Measurements from ENCODE around the gene FBXO27.

Gene FBXO27

GRCh38 chr19:39021063-39021462 lies 11.3 kb downstream of the FBXO27 start:
- no peak overlapping the region for H3K4me2 ChIP-seq (ENCODE audit: insufficient read depth, low read length)
- H3K79me2 ChIP-seq (ENCODE audit: insufficient read depth, low read length), result no peaks in the 10 kb centered on the region
- H2AFZ ChIP-seq (ENCODE audit: low read depth, low read length), result no peak overlapping the region
- H3K4me1 ChIP-seq (ENCODE audit: insufficient read depth, low read length), result no peaks in the 10 kb centered on the region
- no peaks in the 10 kb centered on the region for H3K27me3 ChIP-seq (ENCODE audit: insufficient read depth, low read length, poor library complexity)
- no peak overlapping the region for H3K9ac ChIP-seq (ENCODE audit: low read depth, low read length)
- no peak for DNase-seq
- TF ChIP-seq CTCF (IDR thresholded peaks at IDR 0.05; ENCODE audit: borderline replicate concordance, extremely low read depth, low read length, poor library complexity, severe bottlenecking) (no peak), EZH2 (IDR thresholded peaks at IDR 0.05; ENCODE audit: borderline replicate concordance, low read depth, low read length, severe bottlenecking) (no peak)
- no peaks in the 10 kb centered on the region for H3K36me3 ChIP-seq (ENCODE audit: insufficient read depth, low read length)
- no peak for ATAC-seq (ENCODE audit: insufficient read depth, low read depth)
- no peak overlapping the region for H3K4me3 ChIP-seq (ENCODE audit: low read depth in 1 of 2, low read length in 2 of 2)
- H3K27ac ChIP-seq (ENCODE audit: low read length), result no peak overlapping the region
- no peaks in the 10 kb centered on the region for H3K9me3 ChIP-seq (ENCODE audit: insufficient read depth, low read length, severe bottlenecking)
- H4K20me1 ChIP-seq (ENCODE audit: insufficient read depth, low read length), result no peaks in the 10 kb centered on the region

GRCh38 chr19:39017646-39018045 lies 14.7 kb downstream of the FBXO27 start:
- Histone ChIP-seq H3K27ac (ENCODE audit: low read length) (no peak overlapping the region), H3K9ac (ENCODE audit: low read depth, low read length) (no peak overlapping the region), H4K20me1 (ENCODE audit: insufficient read depth, low read length) (no peaks in the 10 kb centered on the region), H3K27me3 (ENCODE audit: insufficient read depth, low read length, poor library complexity) (no peaks in the 10 kb centered on the region), H3K9me3 (ENCODE audit: insufficient read depth, low read length, severe bottlenecking) (no peaks in the 10 kb centered on the region), H3K4me1 (ENCODE audit: insufficient read depth, low read length) (no peaks in the 10 kb centered on the region), H3K79me2 (ENCODE audit: insufficient read depth, low read length) (no peaks in the 10 kb centered on the region), H2AFZ (ENCODE audit: low read depth, low read length) (no peak overlapping the region), H3K4me2 (ENCODE audit: insufficient read depth, low read length) (no peak overlapping the region), H3K4me3 (ENCODE audit: low read depth in 1 of 2, low read length in 2 of 2) (no peak overlapping the region), H3K36me3 (ENCODE audit: insufficient read depth, low read length) (no peaks in the 10 kb centered on the region)
- ATAC-seq (ENCODE audit: insufficient read depth, low read depth), result no peak
- TF ChIP-seq EZH2 (IDR thresholded peaks at IDR 0.05; ENCODE audit: borderline replicate concordance, low read depth, low read length, severe bottlenecking), result no peak
- no peak for TF ChIP-seq CTCF (IDR thresholded peaks at IDR 0.05; ENCODE audit: borderline replicate concordance, extremely low read depth, low read length, poor library complexity, severe bottlenecking)
- no peak for DNase-seq

- Histone ChIP-seq H3K27ac (ENCODE audit: low read length) (no peak overlapping the region), H3K27me3 (ENCODE audit: insufficient read depth, low read length, poor library complexity) (no peaks in the 10 kb centered on the region), H3K9ac (ENCODE audit: low read depth, low read length) (no peak overlapping the region), H4K20me1 (ENCODE audit: insufficient read depth, low read length) (no peaks in the 10 kb centered on the region), H2AFZ (ENCODE audit: low read depth, low read length) (no peak overlapping the region), H3K4me3 (ENCODE audit: low read depth in 1 of 2, low read length in 2 of 2) (no peak overlapping the region), H3K36me3 (ENCODE audit: insufficient read depth, low read length) (no peaks in the 10 kb centered on the region), H3K4me2 (ENCODE audit: insufficient read depth, low read length) (no peak overlapping the region), H3K4me1 (ENCODE audit: insufficient read depth, low read length) (no peaks in the 10 kb centered on the region), H3K9me3 (ENCODE audit: insufficient read depth, low read length, severe bottlenecking) (no peaks in the 10 kb centered on the region), H3K79me2 (ENCODE audit: insufficient read depth, low read length) (no peaks in the 10 kb centered on the region)
- ATAC-seq (ENCODE audit: insufficient read depth, low read depth), result no peak
- DNase-seq, result no peak
- TF ChIP-seq EZH2 (IDR thresholded peaks at IDR 0.05; ENCODE audit: borderline replicate concordance, low read depth, low read length, severe bottlenecking) (no peak), CTCF (IDR thresholded peaks at IDR 0.05; ENCODE audit: borderline replicate concordance, extremely low read depth, low read length, poor library complexity, severe bottlenecking) (no peak)
These were observed 15.3 kb downstream of the FBXO27 start for GRCh38 chr19:39017026-39017425.

- Histone ChIP-seq H3K4me3 (ENCODE audit: low read depth in 1 of 2, low read length in 2 of 2) (no peak overlapping the region), H3K79me2 (ENCODE audit: insufficient read depth, low read length) (no peaks in the 10 kb centered on the region), H2AFZ (ENCODE audit: low read depth, low read length) (no peak overlapping the region), H3K4me1 (ENCODE audit: insufficient read depth, low read length) (no peaks in the 10 kb centered on the region), H3K9ac (ENCODE audit: low read depth, low read length) (no peak overlapping the region), H3K27ac (ENCODE audit: low read length) (no peak overlapping the region), H3K27me3 (ENCODE audit: insufficient read depth, low read length, poor library complexity) (no peaks in the 10 kb centered on the region), H3K36me3 (ENCODE audit: insufficient read depth, low read length) (no peaks in the 10 kb centered on the region), H4K20me1 (ENCODE audit: insufficient read depth, low read length) (no peaks in the 10 kb centered on the region), H3K4me2 (ENCODE audit: insufficient read depth, low read length) (no peak overlapping the region), H3K9me3 (ENCODE audit: insufficient read depth, low read length, severe bottlenecking) (no peaks in the 10 kb centered on the region)
- ATAC-seq (ENCODE audit: insufficient read depth, low read depth) (no peak), DNase-seq (no peak)
- TF ChIP-seq EZH2 (IDR thresholded peaks at IDR 0.05; ENCODE audit: borderline replicate concordance, low read depth, low read length, severe bottlenecking) (no peak), CTCF (IDR thresholded peaks at IDR 0.05; ENCODE audit: borderline replicate concordance, extremely low read depth, low read length, poor library complexity, severe bottlenecking) (no peak)
These were observed 18.3 kb downstream of the FBXO27 start for GRCh38 chr19:39014037-39014436.
